GM23338 (cell line): Measurements from ENCODE around the gene KCNQ1OT1. TPM values are rescaled to one million over a fixed set of nuclear protein-coding genes. Genes with fewer than 3 reads are reported as not detected.

Experiments used
- ATAC-seq: fragments of 200-7000 bp; cut with Tn5 transposase; 3 replicates; pipeline ENCODE4 v1.9.1; 2020
- DNase-seq: peaks from one replicate; pipeline ENCODE4 v3.0.0-alpha.2; 2015; ENCODE audit warnings: low spot score
- H2AFZ ChIP-seq: fragments of 200-600 bp; sonication (generic); 2 replicates; pipeline ENCODE4 v1.8.0; 2016; ENCODE audit warnings: antibody characterized with exemption, mild to moderate bottlenecking, moderate library complexity
- H3F3A ChIP-seq: fragments of 200-600 bp; sonication (generic); replicated peaks from 2 replicates; pipeline ENCODE4 v1.8.0; 2017; ENCODE audit warnings: antibody characterized with exemption, mixed run types, low read depth
- H3K27ac ChIP-seq: fragments of 200-600 bp; sonication (generic); 2 replicates; pipeline ENCODE4 v1.6.1; 2016; ENCODE audit warnings: low read depth
- H3K27me3 ChIP-seq: fragments of 200-600 bp; sonication (generic); 2 replicates; pipeline ENCODE4 v1.8.0; 2016; ENCODE audit warnings: mild to moderate bottlenecking, mixed run types, moderate library complexity; ENCODE audit not compliant: insufficient read depth
- H3K36me3 ChIP-seq: fragments of 200-600 bp; sonication (generic); 2 replicates; pipeline ENCODE4 v1.8.0; 2016; ENCODE audit warnings: mild to moderate bottlenecking; ENCODE audit not compliant: insufficient read depth
- H3K4me1 ChIP-seq: fragments of 200-600 bp; sonication (generic); 2 replicates; pipeline ENCODE4 v1.8.0; 2016; ENCODE audit warnings: mild to moderate bottlenecking, moderate library complexity; ENCODE audit not compliant: insufficient read depth
- H3K4me2 ChIP-seq: fragments of 200-600 bp; sonication (generic); 2 replicates; pipeline ENCODE4 v1.7.1; 2017; ENCODE audit warnings: mixed run types
- H3K4me3 ChIP-seq: fragments of 200-600 bp; sonication (generic); 2 replicates; pipeline ENCODE4 v1.6.1; 2016; ENCODE audit warnings: mixed run types
- H3K79me2 ChIP-seq: fragments of 200-600 bp; sonication (generic); replicated peaks from 2 replicates; pipeline ENCODE4 v1.8.0; 2017; ENCODE audit warnings: mild to moderate bottlenecking; ENCODE audit not compliant: insufficient read depth
- H3K9me2 ChIP-seq: fragments of 200-600 bp; sonication (generic); 2 replicates; pipeline ENCODE4 v1.8.0; 2017; ENCODE audit not compliant: insufficient read depth
- H4K20me1 ChIP-seq: fragments of 200-600 bp; sonication (generic); replicated peaks from 2 replicates; pipeline ENCODE4 v1.8.0; 2017; ENCODE audit warnings: mild to moderate bottlenecking; ENCODE audit not compliant: insufficient read depth
- H3K27ac Mint-ChIP-seq: 2 replicates; pipeline ENCODE4 v1.8.0; 2020; ENCODE audit warnings: inconsistent platforms, mild to moderate bottlenecking, moderate library complexity, mixed read lengths
- H3K27me3 Mint-ChIP-seq: 3 replicates; pipeline ENCODE4 v1.8.0; 2022; ENCODE audit warnings: low read depth, mild to moderate bottlenecking, moderate library complexity, mixed read lengths, inconsistent platforms; ENCODE audit not compliant: insufficient read depth, poor library complexity
- H3K36me3 Mint-ChIP-seq: 3 replicates; pipeline ENCODE4 v1.8.0; 2021; ENCODE audit warnings: low read depth, mild to moderate bottlenecking, inconsistent platforms, moderate library complexity, mixed read lengths
- H3K4me1 Mint-ChIP-seq: 3 replicates; pipeline ENCODE4 v1.8.0; 2020; ENCODE audit warnings: mild to moderate bottlenecking, inconsistent platforms, mixed read lengths
- H3K4me3 Mint-ChIP-seq: 3 replicates; pipeline ENCODE4 v1.8.0; 2021; ENCODE audit warnings: moderate library complexity, mild to moderate bottlenecking, inconsistent platforms, mixed read lengths
- H3K9me3 Mint-ChIP-seq: 3 replicates; pipeline ENCODE4 v1.8.0; 2020; ENCODE audit warnings: moderate library complexity, mild to moderate bottlenecking, inconsistent platforms, mixed read lengths
- CREB1 ChIP-seq: fragments of 250-450 bp; sonication (Bioruptor Pico); IDR thresholded peaks from 2 replicates; pipeline ENCODE4 v1.5.0; 2020; ENCODE audit warnings: low read depth, mild to moderate bottlenecking, moderate library complexity
- CTCF ChIP-seq, 2 experiments: fragments of 200-600 bp in 1 of 2; sonication (generic) in 1 of 2; conservative IDR thresholded peaks; 2 replicates each; pipeline versions ENCODE4 v1.5.1 to v1.6.1; 2016 to 2017; ENCODE audit warnings: antibody characterized with exemption in 2 of 2, low read depth in 2 of 2, mild to moderate bottlenecking in 2 of 2, moderate library complexity in 1 of 2
- ETS1 ChIP-seq: IDR thresholded peaks from 2 replicates; pipeline ENCODE4 v1.6.1; 2016; ENCODE audit warnings: antibody characterized with exemption
- EZH2 ChIP-seq: fragments of 200-600 bp; sonication (generic); IDR thresholded peaks from one replicate; pipeline ENCODE4 v1.8.0; 2017; ENCODE audit warnings: antibody characterized with exemption, mild to moderate bottlenecking, low read depth; ENCODE audit not compliant: unreplicated experiment
- EZH2phosphoT487 ChIP-seq: fragments of 200-600 bp; sonication (generic); IDR thresholded peaks from one replicate; pipeline ENCODE4 v1.8.1; 2018; ENCODE audit warnings: antibody characterized with exemption; ENCODE audit not compliant: unreplicated experiment
- JUNB ChIP-seq: IDR thresholded peaks from one replicate; pipeline ENCODE4 v1.6.1; 2016; ENCODE audit warnings: antibody characterized with exemption; ENCODE audit not compliant: unreplicated experiment
- POLR2AphosphoS5 ChIP-seq: IDR thresholded peaks from 2 replicates; pipeline ENCODE4 v1.6.1; 2016; ENCODE audit warnings: antibody characterized with exemption, low read depth
- STAT1 ChIP-seq: IDR thresholded peaks from one replicate; pipeline ENCODE4 v1.6.1; 2016; ENCODE audit warnings: antibody characterized with exemption; ENCODE audit not compliant: unreplicated experiment
- polyA plus RNA-seq: library from polyadenylated mRNA; unstranded; fragments of >200 nt; fragmentation: Nextera tagmentation; extraction: Ambion mirVana; gene quantifications from 2 replicates; pipeline ENCODE4 v1.2.1, GENCODE V29; 2016
- total RNA-seq: library from RNA; depleted of rRNA; stranded (reverse); fragments of >200 nt; shearing (Covaris generic); gene quantifications from 2 replicates; pipeline ENCODE4 v1.2.3, GENCODE V29; 2014
- TF ChIP-seq, protein P1 (sequence below): fragments of 250-450 bp; sonication (Bioruptor Pico); IDR thresholded peaks from 2 replicates; pipeline ENCODE4 v1.5.0; 2020; ENCODE audit warnings: mild to moderate bottlenecking, moderate library complexity

KCNQ1OT1 gene
- total and polyA plus RNA-seq, 2 experiments from 2014 or later: 1.5 to 4.2 TPM

DNA sequence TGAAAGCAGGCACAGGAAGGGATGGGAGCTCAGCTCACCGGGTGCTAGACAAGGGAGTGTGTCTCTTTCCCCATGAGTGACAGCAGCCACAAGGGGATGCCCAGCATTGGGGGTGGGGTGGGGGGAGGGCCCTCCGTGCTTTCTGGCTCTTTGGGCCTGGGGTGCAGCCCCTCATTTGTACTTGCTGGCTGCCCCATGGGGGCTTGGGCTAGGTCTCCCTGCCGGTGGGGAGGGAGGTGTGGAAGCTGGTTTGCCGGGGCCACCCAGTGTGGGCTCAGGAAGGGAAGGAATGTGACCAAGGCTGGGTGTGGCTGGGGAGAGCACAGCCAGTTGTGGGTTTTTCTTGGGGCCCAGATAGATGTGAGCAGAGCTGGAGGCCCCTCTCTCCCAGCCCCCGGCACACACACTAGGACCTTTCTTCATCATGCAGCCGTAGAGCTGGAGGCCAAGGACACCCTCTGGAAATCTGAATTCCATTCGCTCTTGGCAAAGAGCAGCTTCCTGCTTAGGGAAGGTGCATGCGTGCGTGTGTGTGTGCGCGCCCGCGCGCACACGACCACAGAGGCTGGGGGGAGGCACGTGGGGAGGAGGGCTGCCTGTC is 25.8 kb downstream of the KCNQ1OT1 start (continued):
- TF ChIP-seq, protein P1, sequence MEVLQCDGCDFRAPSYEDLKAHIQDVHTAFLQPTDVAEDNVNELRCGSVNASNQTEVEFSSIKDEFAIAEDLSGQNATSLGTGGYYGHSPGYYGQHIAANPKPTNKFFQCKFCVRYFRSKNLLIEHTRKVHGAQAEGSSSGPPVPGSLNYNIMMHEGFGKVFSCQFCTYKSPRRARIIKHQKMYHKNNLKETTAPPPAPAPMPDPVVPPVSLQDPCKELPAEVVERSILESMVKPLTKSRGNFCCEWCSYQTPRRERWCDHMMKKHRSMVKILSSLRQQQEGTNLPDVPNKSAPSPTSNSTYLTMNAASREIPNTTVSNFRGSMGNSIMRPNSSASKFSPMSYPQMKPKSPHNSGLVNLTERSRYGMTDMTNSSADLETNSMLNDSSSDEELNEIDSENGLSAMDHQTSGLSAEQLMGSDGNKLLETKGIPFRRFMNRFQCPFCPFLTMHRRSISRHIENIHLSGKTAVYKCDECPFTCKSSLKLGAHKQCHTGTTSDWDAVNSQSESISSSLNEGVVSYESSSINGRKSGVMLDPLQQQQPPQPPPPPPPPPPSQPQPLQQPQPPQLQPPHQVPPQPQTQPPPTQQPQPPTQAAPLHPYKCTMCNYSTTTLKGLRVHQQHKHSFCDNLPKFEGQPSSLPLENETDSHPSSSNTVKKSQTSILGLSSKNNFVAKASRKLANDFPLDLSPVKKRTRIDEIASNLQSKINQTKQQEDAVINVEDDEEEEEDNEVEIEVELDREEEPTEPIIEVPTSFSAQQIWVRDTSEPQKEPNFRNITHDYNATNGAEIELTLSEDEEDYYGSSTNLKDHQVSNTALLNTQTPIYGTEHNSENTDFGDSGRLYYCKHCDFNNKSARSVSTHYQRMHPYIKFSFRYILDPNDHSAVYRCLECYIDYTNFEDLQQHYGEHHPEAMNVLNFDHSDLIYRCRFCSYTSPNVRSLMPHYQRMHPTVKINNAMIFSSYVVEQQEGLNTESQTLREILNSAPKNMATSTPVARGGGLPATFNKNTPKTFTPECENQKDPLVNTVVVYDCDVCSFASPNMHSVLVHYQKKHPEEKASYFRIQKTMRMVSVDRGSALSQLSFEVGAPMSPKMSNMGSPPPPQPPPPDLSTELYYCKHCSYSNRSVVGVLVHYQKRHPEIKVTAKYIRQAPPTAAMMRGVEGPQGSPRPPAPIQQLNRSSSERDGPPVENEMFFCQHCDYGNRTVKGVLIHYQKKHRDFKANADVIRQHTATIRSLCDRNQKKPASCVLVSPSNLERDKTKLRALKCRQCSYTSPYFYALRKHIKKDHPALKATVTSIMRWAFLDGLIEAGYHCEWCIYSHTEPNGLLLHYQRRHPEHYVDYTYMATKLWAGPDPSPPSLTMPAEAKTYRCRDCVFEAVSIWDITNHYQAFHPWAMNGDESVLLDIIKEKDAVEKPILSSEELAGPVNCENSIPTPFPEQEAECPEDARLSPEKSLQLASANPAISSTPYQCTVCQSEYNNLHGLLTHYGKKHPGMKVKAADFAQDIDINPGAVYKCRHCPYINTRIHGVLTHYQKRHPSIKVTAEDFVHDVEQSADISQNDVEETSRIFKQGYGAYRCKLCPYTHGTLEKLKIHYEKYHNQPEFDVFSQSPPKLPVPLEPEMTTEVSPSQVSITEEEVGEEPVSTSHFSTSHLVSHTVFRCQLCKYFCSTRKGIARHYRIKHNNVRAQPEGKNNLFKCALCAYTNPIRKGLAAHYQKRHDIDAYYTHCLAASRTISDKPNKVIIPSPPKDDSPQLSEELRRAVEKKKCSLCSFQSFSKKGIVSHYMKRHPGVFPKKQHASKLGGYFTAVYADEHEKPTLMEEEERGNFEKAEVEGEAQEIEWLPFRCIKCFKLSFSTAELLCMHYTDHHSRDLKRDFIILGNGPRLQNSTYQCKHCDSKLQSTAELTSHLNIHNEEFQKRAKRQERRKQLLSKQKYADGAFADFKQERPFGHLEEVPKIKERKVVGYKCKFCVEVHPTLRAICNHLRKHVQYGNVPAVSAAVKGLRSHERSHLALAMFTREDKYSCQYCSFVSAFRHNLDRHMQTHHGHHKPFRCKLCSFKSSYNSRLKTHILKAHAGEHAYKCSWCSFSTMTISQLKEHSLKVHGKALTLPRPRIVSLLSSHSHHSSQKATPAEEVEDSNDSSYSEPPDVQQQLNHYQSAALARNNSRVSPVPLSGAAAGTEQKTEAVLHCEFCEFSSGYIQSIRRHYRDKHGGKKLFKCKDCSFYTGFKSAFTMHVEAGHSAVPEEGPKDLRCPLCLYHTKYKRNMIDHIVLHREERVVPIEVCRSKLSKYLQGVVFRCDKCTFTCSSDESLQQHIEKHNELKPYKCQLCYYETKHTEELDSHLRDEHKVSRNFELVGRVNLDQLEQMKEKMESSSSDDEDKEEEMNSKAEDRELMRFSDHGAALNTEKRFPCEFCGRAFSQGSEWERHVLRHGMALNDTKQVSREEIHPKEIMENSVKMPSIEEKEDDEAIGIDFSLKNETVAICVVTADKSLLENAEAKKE (CRISPR knock-in tag): no peak

GRCh38 chr11:2673250-2673610 is 26.6 kb downstream of the KCNQ1OT1 start:
- Mint-ChIP-seq H3K36me3 (peaks cover 20% of the 10 kb centered on the region), H3K4me1 (peaks cover 29% of the 10 kb centered on the region; the same call in 2 of the 3 replicates), H3K27me3 (peaks cover 16% of the 10 kb centered on the region), H3K9me3 (no peaks in the 10 kb centered on the region), H3K27ac (no peak overlapping the region), H3K4me3 (no peak overlapping the region)
- no peaks in the 10 kb centered on the region for H3K27me3 ChIP-seq
- H3K4me2 ChIP-seq: no peak overlapping the region
- H3K9me2 ChIP-seq: no peaks in the 10 kb centered on the region
- peaks cover 24% of the 10 kb centered on the region for H4K20me1 ChIP-seq
- peaks cover 12% of the 10 kb centered on the region; the same call in 1 of the 2 replicates for H3K4me1 ChIP-seq
- DNase-seq (no peak), ATAC-seq (no peak)
- TF ChIP-seq CTCF (conservative IDR thresholded peaks at IDR 0.05; ENCODE audit: low read depth in 2 of 2) (no peak), CREB1 (CRISPR knock-in tag) (no peak), POLR2AphosphoS5 (no peak), EZH2 (no peak), JUNB (no peak), STAT1 (no peak), ETS1 (no peak), EZH2phosphoT487 (no peak)
- no peak overlapping the region for H3K27ac ChIP-seq
- no peak overlapping the region for H3K4me3 ChIP-seq
- H3F3A ChIP-seq: no peaks in the 10 kb centered on the region
- H3K79me2 ChIP-seq: peaks cover 21% of the 10 kb centered on the region
- H2AFZ ChIP-seq: no peak overlapping the region
- no peaks in the 10 kb centered on the region; the same call in 1 of the 2 replicates for H3K36me3 ChIP-seq
